AG04449 (cell line): ENCODE measurements around the gene AAK1.
A peak's percentile ranks its signal among the peaks of the same experiment; 100 is the strongest.
"Not testable (repeated sequence)": the region's sequence is repeated elsewhere in the genome, so short reads cannot be mapped to it uniquely, and the experiment has no call there.

Source experiments
- CTCF ChIA-PET: fragments of 350-600 bp; formaldehyde crosslinking; extraction: SDS; loops from one replicate; lab custom pipeline; 2021; ENCODE audit warnings: antibody characterized with exemption; lab: Yijun Ruan, JAX
- POLR2A ChIA-PET: fragments of 400-600, 350-600 bp; formaldehyde crosslinking; extraction: SDS; loops from one replicate; lab custom pipeline; 2020; ENCODE audit warnings: antibody characterized with exemption, inconsistent platforms; lab: Yijun Ruan, JAX
- DNase-seq: peaks from one replicate; pipeline ENCODE4 v3.0.0-alpha.2; 2010; ENCODE audit warnings: low read depth, low spot score
- H3K4me3 ChIP-seq: 2 replicates; pipeline ENCODE4 v1.5.1; 2011; ENCODE audit warnings: low read depth, mild to moderate bottlenecking, control low read depth, low read length
- TF ChIP-seq, protein P1 (sequence below): IDR thresholded peaks from one replicate; pipeline ENCODE4 v1.5.1; 2011; ENCODE audit warnings: mild to moderate bottlenecking, moderate library complexity, low read length, control low read depth, inconsistent platforms; ENCODE audit not compliant: insufficient read depth; ENCODE audit errors: missing control alignments

The AAK1 gene

DNA sequence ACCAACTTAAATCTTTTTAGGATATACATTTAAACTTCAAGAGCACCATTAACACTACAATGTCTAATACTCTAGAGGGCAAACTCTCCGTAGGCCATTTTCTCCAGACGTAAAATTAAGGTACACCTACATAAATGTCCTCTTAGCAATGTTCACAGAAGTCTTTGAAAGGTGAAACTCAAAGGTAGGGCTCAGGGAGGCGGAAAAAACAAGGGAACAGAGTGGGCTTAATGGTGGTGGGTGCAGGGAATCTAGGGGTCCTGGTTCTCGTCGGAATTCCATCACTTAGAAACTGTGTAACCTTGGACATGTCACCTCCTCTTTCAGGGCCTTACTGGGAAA, 207.0 kb downstream of the AAK1 start:
- TF ChIP-seq, protein P1, sequence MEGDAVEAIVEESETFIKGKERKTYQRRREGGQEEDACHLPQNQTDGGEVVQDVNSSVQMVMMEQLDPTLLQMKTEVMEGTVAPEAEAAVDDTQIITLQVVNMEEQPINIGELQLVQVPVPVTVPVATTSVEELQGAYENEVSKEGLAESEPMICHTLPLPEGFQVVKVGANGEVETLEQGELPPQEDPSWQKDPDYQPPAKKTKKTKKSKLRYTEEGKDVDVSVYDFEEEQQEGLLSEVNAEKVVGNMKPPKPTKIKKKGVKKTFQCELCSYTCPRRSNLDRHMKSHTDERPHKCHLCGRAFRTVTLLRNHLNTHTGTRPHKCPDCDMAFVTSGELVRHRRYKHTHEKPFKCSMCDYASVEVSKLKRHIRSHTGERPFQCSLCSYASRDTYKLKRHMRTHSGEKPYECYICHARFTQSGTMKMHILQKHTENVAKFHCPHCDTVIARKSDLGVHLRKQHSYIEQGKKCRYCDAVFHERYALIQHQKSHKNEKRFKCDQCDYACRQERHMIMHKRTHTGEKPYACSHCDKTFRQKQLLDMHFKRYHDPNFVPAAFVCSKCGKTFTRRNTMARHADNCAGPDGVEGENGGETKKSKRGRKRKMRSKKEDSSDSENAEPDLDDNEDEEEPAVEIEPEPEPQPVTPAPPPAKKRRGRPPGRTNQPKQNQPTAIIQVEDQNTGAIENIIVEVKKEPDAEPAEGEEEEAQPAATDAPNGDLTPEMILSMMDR: no peak
- DNase-seq: no peak
- ChIA-PET POLR2A (interaction anchor here (0.7 to 1.7 kb wide), 4 partner anchors 7 to 280 kb away, joined by 3 to 6 read pairs (median 4); no protein-coding TSS in a partner anchor), CTCF (interaction anchor here (0.7 to 2.7 kb wide), 29 partner anchors 8 to 287 kb away, joined by 3 to 19 read pairs (median 5); no protein-coding TSS in a partner anchor)
- H3K4me3 ChIP-seq: peak overlapping the region; percentile 95

DNA sequence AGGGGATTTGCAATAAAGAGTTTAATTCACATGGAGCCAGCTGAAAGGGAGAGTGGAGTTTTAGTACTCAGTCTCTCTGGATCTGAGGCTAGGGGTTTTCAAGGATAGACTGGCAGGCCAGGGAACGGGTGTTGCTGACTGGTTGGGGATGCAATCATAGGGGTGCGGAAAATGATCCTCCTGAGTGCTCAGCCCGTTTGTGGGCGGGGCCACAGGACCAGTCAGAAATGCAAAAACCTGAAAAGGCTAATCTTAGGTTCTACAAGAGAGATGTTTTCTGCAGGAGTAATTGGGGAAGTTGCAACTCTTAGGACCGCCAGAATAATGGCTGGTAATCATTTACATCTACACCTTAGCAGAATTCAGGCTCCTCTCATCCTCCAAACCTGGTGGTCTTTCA, 208.8 kb downstream of the AAK1 start:
- POLR2A ChIA-PET: no interaction called here
- H3K4me3 ChIP-seq: no peak overlapping the region
- TF ChIP-seq, protein P1: no peak
- no peak for DNase-seq
- CTCF ChIA-PET: no interaction called here

DNA sequence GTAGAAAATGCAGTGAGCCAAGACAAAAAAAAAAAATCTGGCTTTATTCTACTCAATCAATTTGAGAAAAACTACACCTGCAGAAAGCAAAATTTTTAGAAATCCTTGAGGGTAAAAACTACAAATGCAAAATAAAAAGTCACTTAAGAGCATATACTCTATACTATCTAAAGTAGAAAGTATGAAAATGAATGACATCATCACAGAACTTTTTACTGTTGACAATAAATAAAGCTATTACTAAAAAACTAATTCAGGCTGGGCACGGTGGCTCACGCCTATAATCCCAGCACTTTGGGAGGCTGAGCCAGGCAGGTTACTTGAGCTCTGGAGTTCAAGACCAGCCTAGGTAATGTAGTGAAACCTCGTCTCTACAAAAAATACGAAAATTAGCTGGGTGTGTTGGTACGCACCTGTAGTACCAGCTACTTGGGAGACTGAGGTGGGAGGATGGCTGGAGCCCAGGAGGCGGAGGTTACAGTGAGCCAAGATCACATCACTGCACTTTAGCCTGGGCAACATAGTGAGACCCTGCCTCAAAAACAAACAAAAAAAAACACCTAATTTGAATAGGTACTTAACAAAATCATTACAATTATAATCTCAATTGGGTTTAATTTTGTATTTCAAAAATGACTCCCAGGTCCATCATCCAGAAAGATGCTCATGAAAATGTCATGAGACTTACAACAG, 213.9 kb downstream of the AAK1 start:
- no peak for DNase-seq
- ChIA-PET POLR2A (interaction anchor here (1.9 kb wide), 1 partner anchor 8 kb away, joined by 6 read pairs; the partner anchor contains the start of gene NFU1), CTCF (interaction anchor here (1.7 to 1.9 kb wide), 2 partner anchors 7 to 10 kb away, joined by 5 read pairs; partner anchors contain the start of gene NFU1)
- TF ChIP-seq, protein P1: no peak
- H3K4me3 ChIP-seq: no peak overlapping the region

DNA sequence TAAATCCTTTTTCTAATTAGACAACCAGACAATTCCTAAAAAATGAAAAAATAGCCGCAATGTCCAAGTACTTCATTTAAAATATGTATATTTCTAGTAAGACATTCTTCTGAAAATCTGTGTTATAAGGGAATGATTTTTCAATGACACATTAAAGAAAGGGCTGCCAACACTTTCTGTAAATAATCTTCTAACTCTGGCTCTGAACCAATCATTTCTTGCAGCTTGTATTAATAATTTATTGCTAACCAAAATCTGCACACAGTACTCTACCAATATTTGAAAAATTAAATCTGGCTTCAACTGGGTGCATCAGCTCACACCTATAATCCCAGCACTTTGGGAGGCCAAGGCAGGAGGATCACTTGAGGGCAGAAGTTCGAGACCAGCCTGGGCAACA, 214.6 kb downstream of the AAK1 start:
- DNase-seq: no peak
- CTCF ChIA-PET: interaction anchor here (1.7 kb wide), 1 partner anchor 8 kb away, joined by 5 read pairs; the partner anchor contains the start of gene NFU1
- POLR2A ChIA-PET: interaction anchor here (1.9 kb wide), 1 partner anchor 8 kb away, joined by 6 read pairs; the partner anchor contains the start of gene NFU1
- TF ChIP-seq, protein P1: no peak
- H3K4me3 ChIP-seq: no peak overlapping the region

- DNase-seq: no peak
- H3K4me3 ChIP-seq: no peak overlapping the region
- POLR2A ChIA-PET: interaction anchor here (0.7 kb wide), 1 partner anchor 85 kb away, joined by 3 read pairs; no protein-coding TSS in a partner anchor
- TF ChIP-seq, protein P1: no peak
- CTCF ChIA-PET: interaction anchor here (1.7 kb wide), 1 partner anchor 13 kb away, joined by 4 read pairs; the partner anchor contains the start of gene NFU1
Observed at GRCh38 chr2:69424419-69424818, 219.1 kb downstream of the AAK1 start.

DNA sequence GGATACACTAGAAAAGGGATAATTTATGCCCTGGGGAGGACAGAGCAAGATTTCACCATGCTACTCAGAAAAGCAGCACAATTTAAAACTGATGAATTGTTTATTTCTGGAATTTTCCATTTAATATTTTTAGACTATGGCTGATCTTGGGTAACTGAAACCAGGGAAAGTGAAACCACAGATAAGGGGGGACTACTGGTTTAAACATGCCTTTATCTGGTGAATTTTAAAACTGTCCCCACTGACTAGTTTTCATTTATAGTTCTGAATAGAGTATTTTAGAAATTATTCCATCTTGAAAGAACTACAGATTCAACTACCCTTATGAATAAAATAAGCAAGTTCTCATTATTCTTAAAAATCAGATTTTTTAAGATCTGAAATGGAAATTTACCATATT, 221.3 kb downstream of the AAK1 start:
- DNase-seq: no peak
- ChIA-PET CTCF (no interaction called here), POLR2A (no interaction called here)
- TF ChIP-seq, protein P1: no peak
- no peak overlapping the region for H3K4me3 ChIP-seq

GRCh38 chr2:69419111-69419510, 224.4 kb downstream of the AAK1 start:
- DNase-seq, H3K4me3 ChIP-seq: not testable (repeated sequence)
- ChIA-PET CTCF (interaction anchor here (0.6 to 1.1 kb wide), 2 partner anchors 8 to 18 kb away, joined by 3 to 4 read pairs; partner anchors contain the start of gene NFU1), POLR2A (interaction anchor here (0.6 to 2.1 kb wide), 2 partner anchors 18 to 108 kb away, joined by 3 to 4 read pairs; partner anchors contain the start of gene NFU1)
